Measurements from ENCODE around the gene C1orf226. TPM values are rescaled to one million over a fixed set of nuclear protein-coding genes. Genes with fewer than 3 reads are reported as not detected.

The C1orf226 gene
- total and polyA plus RNA-seq, 4 donors, result 2.2 to 25.2 (median 10.8) TPM

GRCh38 chr1:162361349-162361748 is 20.2 kb upstream of the C1orf226 start (continued):
- TF ChIP-seq, protein P1, sequence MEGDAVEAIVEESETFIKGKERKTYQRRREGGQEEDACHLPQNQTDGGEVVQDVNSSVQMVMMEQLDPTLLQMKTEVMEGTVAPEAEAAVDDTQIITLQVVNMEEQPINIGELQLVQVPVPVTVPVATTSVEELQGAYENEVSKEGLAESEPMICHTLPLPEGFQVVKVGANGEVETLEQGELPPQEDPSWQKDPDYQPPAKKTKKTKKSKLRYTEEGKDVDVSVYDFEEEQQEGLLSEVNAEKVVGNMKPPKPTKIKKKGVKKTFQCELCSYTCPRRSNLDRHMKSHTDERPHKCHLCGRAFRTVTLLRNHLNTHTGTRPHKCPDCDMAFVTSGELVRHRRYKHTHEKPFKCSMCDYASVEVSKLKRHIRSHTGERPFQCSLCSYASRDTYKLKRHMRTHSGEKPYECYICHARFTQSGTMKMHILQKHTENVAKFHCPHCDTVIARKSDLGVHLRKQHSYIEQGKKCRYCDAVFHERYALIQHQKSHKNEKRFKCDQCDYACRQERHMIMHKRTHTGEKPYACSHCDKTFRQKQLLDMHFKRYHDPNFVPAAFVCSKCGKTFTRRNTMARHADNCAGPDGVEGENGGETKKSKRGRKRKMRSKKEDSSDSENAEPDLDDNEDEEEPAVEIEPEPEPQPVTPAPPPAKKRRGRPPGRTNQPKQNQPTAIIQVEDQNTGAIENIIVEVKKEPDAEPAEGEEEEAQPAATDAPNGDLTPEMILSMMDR (IDR thresholded peaks at IDR 0.05; ENCODE audit: low read depth, low read length, missing input control), result no peak
- no peak for TF ChIP-seq FOXA1 (IDR thresholded peaks at IDR 0.05)
- no peak for TF ChIP-seq YY1 (IDR thresholded peaks at IDR 0.05)
- TF ChIP-seq RXRA (IDR thresholded peaks at IDR 0.05), result no peak
- TF ChIP-seq TAF1 (conservative IDR thresholded peaks at IDR 0.05), result no peak
- no peak for TF ChIP-seq GABPA (IDR thresholded peaks at IDR 0.05 in 1 of 2, conservative IDR thresholded peaks at IDR 0.05 in 1 of 2)
- no peak for TF ChIP-seq HNF4A (conservative IDR thresholded peaks at IDR 0.05)
- TF ChIP-seq SP1 (IDR thresholded peaks at IDR 0.05), result no peak
- no peak for TF ChIP-seq RAD21 (IDR thresholded peaks at IDR 0.05)

GRCh38 chr1:162363823-162364222 is 17.7 kb upstream of the C1orf226 start:
- TF ChIP-seq MAX (IDR thresholded peaks at IDR 0.05), result no peak
- TF ChIP-seq RXRA (IDR thresholded peaks at IDR 0.05), result peak; percentile 16 to 46
- TF ChIP-seq, protein P1 (IDR thresholded peaks at IDR 0.05; ENCODE audit: low read depth, low read length, missing input control), result no peak
- DNase-seq (ENCODE audit: low spot score), result no peak
- Histone ChIP-seq H3K9ac (ENCODE audit: low read depth in 1 of 2, low read length in 2 of 2) (no peak overlapping the region), H3K27me3 (ENCODE audit: control insufficient read depth in 4 of 4, insufficient read depth in 4 of 4, low read length in 3 of 4) (no peaks in the 10 kb centered on the region), H3K4me3 (ENCODE audit: low read depth in 1 of 3, low read length in 3 of 3) (no peak overlapping the region), H3K4me1 (ENCODE audit: control insufficient read depth in 4 of 4, insufficient read depth in 4 of 4, low read length in 3 of 4) (peaks cover 16 to 48% (median 31%) of the 10 kb centered on the region in 4 donors), H3K9me3 (ENCODE audit: control insufficient read depth in 4 of 4, low read length in 3 of 4) (no peaks in the 10 kb centered on the region), H3K36me3 (ENCODE audit: control insufficient read depth in 4 of 4, insufficient read depth in 3 of 4, low read depth in 1 of 4, low read length in 3 of 4) (no peaks in the 10 kb centered on the region), H3K27ac (ENCODE audit: low read depth in 1 of 2, low read length in 2 of 2) (no peak overlapping the region)
- WGBS, result 72% methylated on average over 3 of the region's 3 CpGs

DNA sequence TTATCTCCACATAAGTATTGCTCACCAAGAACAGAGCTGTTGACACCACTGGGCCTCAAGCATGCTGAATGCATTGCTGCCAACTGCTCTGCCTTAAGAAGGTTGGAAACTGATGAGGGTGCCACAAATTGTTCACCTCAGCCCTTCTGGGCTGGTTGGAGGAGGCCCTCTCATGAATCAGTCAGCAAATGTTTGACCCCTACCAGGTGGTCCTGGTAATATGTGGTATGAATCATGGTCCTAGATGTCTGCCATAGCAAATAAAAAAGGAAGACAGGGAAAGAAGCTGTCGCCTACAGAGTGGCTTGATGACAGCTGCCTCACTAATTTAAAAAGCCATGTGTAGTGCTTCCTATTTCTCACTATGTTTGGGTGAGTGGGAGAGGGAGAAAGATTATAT is 17.0 kb upstream of the C1orf226 start:
- 93% methylated on average over 1 of the region's 1 CpG for WGBS
- Histone ChIP-seq H3K9me3 (ENCODE audit: control insufficient read depth in 4 of 4, low read length in 3 of 4) (no peaks in the 10 kb centered on the region), H3K4me1 (ENCODE audit: control insufficient read depth in 4 of 4, insufficient read depth in 4 of 4, low read length in 3 of 4) (peaks cover 16 to 50% (median 31%) of the 10 kb centered on the region in 4 donors), H3K9ac (ENCODE audit: low read depth in 1 of 2, low read length in 2 of 2) (no peak overlapping the region), H3K4me3 (ENCODE audit: low read depth in 1 of 3, low read length in 3 of 3) (no peak overlapping the region), H3K27me3 (ENCODE audit: control insufficient read depth in 4 of 4, insufficient read depth in 4 of 4, low read length in 3 of 4) (no peaks in the 10 kb centered on the region), H3K36me3 (ENCODE audit: control insufficient read depth in 4 of 4, insufficient read depth in 3 of 4, low read depth in 1 of 4, low read length in 3 of 4) (no peaks in the 10 kb centered on the region), H3K27ac (ENCODE audit: low read depth in 1 of 2, low read length in 2 of 2) (peak overlapping the region in 1 of 2 donors; percentile 73)
- no peak for DNase-seq (ENCODE audit: low spot score)
- TF ChIP-seq HNF4A (conservative IDR thresholded peaks at IDR 0.05), result no peak
- TF ChIP-seq, protein P1 (IDR thresholded peaks at IDR 0.05; ENCODE audit: low read depth, low read length, missing input control), result no peak
- TF ChIP-seq TAF1 (conservative IDR thresholded peaks at IDR 0.05), result no peak
- no peak for TF ChIP-seq RXRA (IDR thresholded peaks at IDR 0.05)
- no peak for TF ChIP-seq HNF4G (IDR thresholded peaks at IDR 0.05)
- TF ChIP-seq FOXA1 (IDR thresholded peaks at IDR 0.05), result no peak
- TF ChIP-seq NR2F2 (IDR thresholded peaks at IDR 0.05), result no peak
- no peak for TF ChIP-seq MAX (IDR thresholded peaks at IDR 0.05)
- TF ChIP-seq FOXA2 (IDR thresholded peaks at IDR 0.05), result no peak
- TF ChIP-seq, protein P2, sequence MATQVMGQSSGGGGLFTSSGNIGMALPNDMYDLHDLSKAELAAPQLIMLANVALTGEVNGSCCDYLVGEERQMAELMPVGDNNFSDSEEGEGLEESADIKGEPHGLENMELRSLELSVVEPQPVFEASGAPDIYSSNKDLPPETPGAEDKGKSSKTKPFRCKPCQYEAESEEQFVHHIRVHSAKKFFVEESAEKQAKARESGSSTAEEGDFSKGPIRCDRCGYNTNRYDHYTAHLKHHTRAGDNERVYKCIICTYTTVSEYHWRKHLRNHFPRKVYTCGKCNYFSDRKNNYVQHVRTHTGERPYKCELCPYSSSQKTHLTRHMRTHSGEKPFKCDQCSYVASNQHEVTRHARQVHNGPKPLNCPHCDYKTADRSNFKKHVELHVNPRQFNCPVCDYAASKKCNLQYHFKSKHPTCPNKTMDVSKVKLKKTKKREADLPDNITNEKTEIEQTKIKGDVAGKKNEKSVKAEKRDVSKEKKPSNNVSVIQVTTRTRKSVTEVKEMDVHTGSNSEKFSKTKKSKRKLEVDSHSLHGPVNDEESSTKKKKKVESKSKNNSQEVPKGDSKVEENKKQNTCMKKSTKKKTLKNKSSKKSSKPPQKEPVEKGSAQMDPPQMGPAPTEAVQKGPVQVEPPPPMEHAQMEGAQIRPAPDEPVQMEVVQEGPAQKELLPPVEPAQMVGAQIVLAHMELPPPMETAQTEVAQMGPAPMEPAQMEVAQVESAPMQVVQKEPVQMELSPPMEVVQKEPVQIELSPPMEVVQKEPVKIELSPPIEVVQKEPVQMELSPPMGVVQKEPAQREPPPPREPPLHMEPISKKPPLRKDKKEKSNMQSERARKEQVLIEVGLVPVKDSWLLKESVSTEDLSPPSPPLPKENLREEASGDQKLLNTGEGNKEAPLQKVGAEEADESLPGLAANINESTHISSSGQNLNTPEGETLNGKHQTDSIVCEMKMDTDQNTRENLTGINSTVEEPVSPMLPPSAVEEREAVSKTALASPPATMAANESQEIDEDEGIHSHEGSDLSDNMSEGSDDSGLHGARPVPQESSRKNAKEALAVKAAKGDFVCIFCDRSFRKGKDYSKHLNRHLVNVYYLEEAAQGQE (IDR thresholded peaks at IDR 0.05), result no peak
- no peak for TF ChIP-seq GABPA (IDR thresholded peaks at IDR 0.05 in 1 of 2, conservative IDR thresholded peaks at IDR 0.05 in 1 of 2)
- no peak for TF ChIP-seq ATF3 (IDR thresholded peaks at IDR 0.05)
- no peak for TF ChIP-seq SP1 (IDR thresholded peaks at IDR 0.05)
- TF ChIP-seq EGR1 (IDR thresholded peaks at IDR 0.05; ENCODE audit: low read depth in 2 of 2), result no peak
- TF ChIP-seq YY1 (IDR thresholded peaks at IDR 0.05), result no peak

Data from liver (tissue), 9 donors.